CD8-positive, alpha-beta memory T cell (primary cell): ENCODE data around the gene MAPK14. TPM values are rescaled to one million over a fixed set of nuclear protein-coding genes. Genes with fewer than 3 reads are reported as not detected.
A peak's percentile ranks its signal among the peaks of the same experiment; 100 is the strongest.

Source experiments
- CTCF ChIA-PET: fragments of 350-600 bp; sonication (Branson Sonifier 250); formaldehyde crosslinking; loops from one replicate; lab custom pipeline; 2021; ENCODE audit warnings: antibody characterized with exemption; lab: Charles Lee
- POLR2A ChIA-PET: fragments of 350-600 bp; sonication (Branson Sonifier 250); formaldehyde crosslinking; loops from one replicate; lab custom pipeline; 2021; ENCODE audit warnings: antibody characterized with exemption; lab: Charles Lee
- DNase-seq, 5 donors: peaks; one replicate each; pipeline versions ENCODE4 v3.0.0 to v3.0.0-alpha.2; 2020 to 2022; ENCODE audit warnings: mixed read lengths in 1 of 5
- H3K27ac ChIP-seq: one replicate; pipeline ENCODE4 v1.7.0; 2013; ENCODE audit warnings: low read depth, mild to moderate bottlenecking, low read length, moderate library complexity
- H3K27me3 ChIP-seq: 2 replicates; pipeline ENCODE4 v1.7.0; 2013; ENCODE audit warnings: low read length, mild to moderate bottlenecking; ENCODE audit not compliant: insufficient read depth, poor library complexity, severe bottlenecking
- H3K36me3 ChIP-seq: 2 replicates; pipeline ENCODE4 v1.7.0; 2013; ENCODE audit warnings: mild to moderate bottlenecking, low read length, moderate library complexity; ENCODE audit not compliant: insufficient read depth
- H3K4me1 ChIP-seq: 2 replicates; pipeline ENCODE4 v1.7.0; 2013; ENCODE audit warnings: mild to moderate bottlenecking, low read length, moderate library complexity; ENCODE audit not compliant: insufficient read depth
- H3K4me3 ChIP-seq: 2 replicates; pipeline ENCODE4 v1.7.0; 2013; ENCODE audit warnings: mild to moderate bottlenecking, low read length
- H3K9me3 ChIP-seq: 2 replicates; pipeline ENCODE4 v1.7.0; 2013; ENCODE audit warnings: mild to moderate bottlenecking, low read length
- H3K27ac Mint-ChIP-seq, 8 donors: one replicate each; pipeline ENCODE4 v1.8.0; 2020 to 2021; ENCODE audit warnings: mixed read lengths in 8 of 8, mild to moderate bottlenecking in 6 of 8, inconsistent platforms in 3 of 8, moderate library complexity in 3 of 8
- H3K27me3 Mint-ChIP-seq, 2 donors: one replicate each; pipeline ENCODE4 v1.8.0; 2020 to 2021; ENCODE audit warnings: mixed read lengths in 2 of 2, mild to moderate bottlenecking in 1 of 2, moderate library complexity in 1 of 2
- H3K36me3 Mint-ChIP-seq, 3 donors: one replicate each; pipeline ENCODE4 v1.8.0; 2020 to 2021; ENCODE audit warnings: mixed read lengths in 3 of 3, inconsistent platforms in 1 of 3, mild to moderate bottlenecking in 1 of 3
- H3K4me1 Mint-ChIP-seq, 3 donors: one replicate each; pipeline ENCODE4 v1.8.0; 2020 to 2021; ENCODE audit warnings: mixed read lengths in 3 of 3, inconsistent platforms in 1 of 3, mild to moderate bottlenecking in 1 of 3
- H3K4me3 Mint-ChIP-seq, 7 donors: one replicate each; pipeline ENCODE4 v1.8.0; 2020 to 2021; ENCODE audit warnings: mixed read lengths in 7 of 7, mild to moderate bottlenecking in 6 of 7, moderate library complexity in 4 of 7, inconsistent platforms in 2 of 7
- H3K9me3 Mint-ChIP-seq, 5 donors: one replicate each; pipeline ENCODE4 v1.8.0; 2020 to 2022; ENCODE audit warnings: mixed read lengths in 5 of 5, mild to moderate bottlenecking in 3 of 5, moderate library complexity in 2 of 5, inconsistent platforms in 1 of 5
- polyA plus RNA-seq: library from polyadenylated mRNA; unstranded; fragments of 300-500 nt; fragmentation: Illumina TruSeq; gene quantifications from one replicate; pipeline ENCODE4 v1.2.3, GENCODE V29; 2021
- total RNA-seq, 2 experiments: library from RNA; stranded (reverse); gene quantifications; one replicate each; pipeline ENCODE4 v1.2.3, GENCODE V29; 2021

Gene MAPK14
- total and polyA plus RNA-seq, 3 experiments from 2014 or later: 46.5 to 52.5 (median 48.4) TPM

DNA sequence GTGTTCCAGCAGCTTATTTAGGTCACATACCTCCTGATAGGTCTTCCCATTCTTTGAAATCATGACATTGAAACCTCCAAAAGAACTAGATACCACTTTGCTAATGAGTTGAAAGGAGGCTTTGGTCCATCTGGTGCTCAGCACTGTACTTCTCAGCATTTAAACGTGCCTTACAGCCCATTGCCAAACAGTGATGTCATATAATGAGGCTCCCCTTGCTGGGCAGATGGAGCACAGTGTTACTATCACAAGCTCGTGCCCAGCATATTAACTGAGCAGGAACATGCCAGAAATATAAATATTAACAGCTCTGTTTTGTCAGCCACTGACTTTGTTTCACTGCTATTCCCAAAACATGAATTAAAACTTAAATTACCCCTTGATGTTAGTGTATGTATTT lies 77.2 kb downstream of the MAPK14 start:
- H3K4me3 ChIP-seq: no peak overlapping the region

DNA sequence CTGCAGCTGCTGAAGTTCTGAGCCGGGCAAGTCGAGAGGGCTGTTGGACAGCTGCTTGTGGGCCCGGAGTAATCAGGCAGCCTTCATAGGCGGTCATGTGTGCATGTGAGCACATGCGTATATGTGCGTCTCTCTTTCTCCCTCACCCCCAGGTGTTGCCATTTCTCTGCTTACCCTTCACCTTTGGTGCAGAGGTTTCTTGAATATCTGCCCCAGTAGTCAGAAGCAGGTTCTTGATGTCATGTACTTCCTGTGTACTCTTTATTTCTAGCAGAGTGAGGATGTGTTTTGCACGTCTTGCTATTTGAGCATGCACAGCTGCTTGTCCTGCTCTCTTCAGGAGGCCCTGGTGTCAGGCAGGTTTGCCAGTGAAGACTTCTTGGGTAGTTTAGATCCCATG lies 81.5 kb downstream of the MAPK14 start:
- ChIA-PET POLR2A (interaction anchor here (0.6 to 1.4 kb wide), 2 partner anchors 10 to 12 kb away, joined by 3 to 4 read pairs; no protein-coding TSS in a partner anchor), CTCF (interaction anchor here (0.7 to 2.1 kb wide), 5 partner anchors 10 to 22 kb away, joined by 3 to 4 read pairs (median 3); no protein-coding TSS in a partner anchor)
- Histone ChIP-seq H3K27me3 (no peaks in the 10 kb centered on the region), H3K9me3 (no peaks in the 10 kb centered on the region), H3K27ac (no peak overlapping the region), H3K4me1 (peaks cover 52% of the 10 kb centered on the region), H3K4me3 (no peak overlapping the region), H3K36me3 (peaks cover 9% of the 10 kb centered on the region)
- Mint-ChIP-seq H3K27ac (peak overlapping the region; percentile 56 to 91 (median 82)), H3K9me3 (no peaks in the 10 kb centered on the region), H3K4me1 (peaks cover 42 to 57% (median 53%) of the 10 kb centered on the region in 3 donors), H3K27me3 (no peaks in the 10 kb centered on the region), H3K36me3 (peaks cover 4 to 61% (median 6%) of the 10 kb centered on the region in 3 donors), H3K4me3 (peak overlapping the region in 5 of 7 donors; percentile 21 to 70 (median 43))
- DNase-seq: peak in 2 of 5 donors; percentile 63 to 80

More for the DNA sequence above, 77.2 kb downstream of the MAPK14 start:
- no peaks in the 10 kb centered on the region for H3K9me3 Mint-ChIP-seq
- peaks cover 13% of the 10 kb centered on the region for H3K36me3 ChIP-seq
- no peak overlapping the region for H3K27ac ChIP-seq
- DNase-seq: no peak
- H3K27ac Mint-ChIP-seq: peak overlapping the region in 2 of 8 donors; percentile 27 to 46
- H3K4me3 Mint-ChIP-seq: no peak overlapping the region
- H3K27me3 Mint-ChIP-seq: no peaks in the 10 kb centered on the region
- ChIA-PET CTCF (interaction anchor here (3.7 to 6.2 kb wide), 2 partner anchors 9 to 18 kb away, joined by 18 to 33 read pairs; no protein-coding TSS in a partner anchor), POLR2A (interaction anchor here (1.0 kb wide), 1 partner anchor 10 kb away, joined by 3 read pairs; no protein-coding TSS in a partner anchor)
- H3K4me1 Mint-ChIP-seq: peaks cover 52 to 63% (median 56%) of the 10 kb centered on the region in 3 donors
- H3K36me3 Mint-ChIP-seq: peaks cover 4 to 65% (median 12%) of the 10 kb centered on the region in 3 donors
- no peaks in the 10 kb centered on the region for H3K9me3 ChIP-seq
- peaks cover 44% of the 10 kb centered on the region for H3K4me1 ChIP-seq
- no peaks in the 10 kb centered on the region for H3K27me3 ChIP-seq

DNA sequence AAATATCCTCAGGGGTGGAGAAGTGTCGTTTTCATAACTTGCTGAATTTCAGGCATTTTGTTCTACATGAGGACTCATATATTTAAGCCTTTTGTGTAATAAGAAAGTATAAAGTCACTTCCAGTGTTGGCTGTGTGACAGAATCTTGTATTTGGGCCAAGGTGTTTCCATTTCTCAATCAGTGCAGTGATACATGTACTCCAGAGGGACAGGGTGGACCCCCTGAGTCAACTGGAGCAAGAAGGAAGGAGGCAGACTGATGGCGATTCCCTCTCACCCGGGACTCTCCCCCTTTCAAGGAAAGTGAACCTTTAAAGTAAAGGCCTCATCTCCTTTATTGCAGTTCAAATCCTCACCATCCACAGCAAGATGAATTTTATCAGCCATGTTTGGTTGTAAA lies 82.4 kb downstream of the MAPK14 start:
- H3K4me3 Mint-ChIP-seq: no peak overlapping the region
- H3K9me3 ChIP-seq: no peaks in the 10 kb centered on the region
- no peak for DNase-seq
- no peak overlapping the region for H3K4me3 ChIP-seq
- peaks cover 61% of the 10 kb centered on the region for H3K4me1 ChIP-seq
- no peaks in the 10 kb centered on the region for H3K27me3 Mint-ChIP-seq
- no peaks in the 10 kb centered on the region for H3K9me3 Mint-ChIP-seq
- peaks cover 49 to 65% (median 59%) of the 10 kb centered on the region in 3 donors for H3K4me1 Mint-ChIP-seq
- no peaks in the 10 kb centered on the region for H3K27me3 ChIP-seq
- H3K36me3 ChIP-seq: peaks cover 9% of the 10 kb centered on the region
- H3K27ac ChIP-seq: no peak overlapping the region
- ChIA-PET POLR2A (no interaction called here), CTCF (interaction anchor here (0.6 to 2.1 kb wide), 3 partner anchors 10 to 15 kb away, joined by 3 to 6 read pairs (median 4); no protein-coding TSS in a partner anchor)
- H3K36me3 Mint-ChIP-seq: peaks cover 4 to 53% (median 6%) of the 10 kb centered on the region in 3 donors
- H3K27ac Mint-ChIP-seq: peak overlapping the region in 6 of 8 donors; percentile 33 to 77 (median 42)

GRCh38 chr6:36110863-36111262 lies 83.3 kb downstream of the MAPK14 start:
- no peaks in the 10 kb centered on the region for H3K9me3 ChIP-seq
- Mint-ChIP-seq H3K27me3 (no peaks in the 10 kb centered on the region), H3K27ac (peak overlapping the region in 2 of 8 donors; percentile 41 to 79), H3K4me1 (peaks cover 55 to 73% (median 62%) of the 10 kb centered on the region in 3 donors), H3K4me3 (no peak overlapping the region), H3K36me3 (peaks cover 4 to 46% (median 6%) of the 10 kb centered on the region in 3 donors), H3K9me3 (no peaks in the 10 kb centered on the region)
- H3K27ac ChIP-seq: no peak overlapping the region
- ChIA-PET CTCF (interaction anchor here (0.6 to 2.0 kb wide), 4 partner anchors 10 to 16 kb away, joined by 3 to 6 read pairs (median 4); no protein-coding TSS in a partner anchor), POLR2A (no interaction called here)
- no peak overlapping the region for H3K4me3 ChIP-seq
- H3K27me3 ChIP-seq: no peaks in the 10 kb centered on the region
- H3K36me3 ChIP-seq: peaks cover 9% of the 10 kb centered on the region
- no peak for DNase-seq
- peaks cover 68% of the 10 kb centered on the region for H3K4me1 ChIP-seq

- H3K27me3 Mint-ChIP-seq: no peaks in the 10 kb centered on the region
- peaks cover 62 to 79% (median 68%) of the 10 kb centered on the region in 3 donors for H3K4me1 Mint-ChIP-seq
- peaks cover 75% of the 10 kb centered on the region for H3K4me1 ChIP-seq
- H3K36me3 Mint-ChIP-seq: peaks cover 4 to 42% (median 8%) of the 10 kb centered on the region in 3 donors
- POLR2A ChIA-PET: interaction anchor here (0.5 kb wide), 1 partner anchor 385 kb away, joined by 4 read pairs; no protein-coding TSS in a partner anchor
- H3K9me3 ChIP-seq: no peaks in the 10 kb centered on the region
- H3K27ac ChIP-seq: no peak overlapping the region
- no peak overlapping the region for H3K4me3 Mint-ChIP-seq
- H3K36me3 ChIP-seq: peaks cover 9% of the 10 kb centered on the region
- CTCF ChIA-PET: interaction anchor here (0.8 to 2.0 kb wide), 5 partner anchors 9 to 248 kb away, joined by 3 to 6 read pairs (median 4); partner anchors contain the start of gene MAPK14
- H3K27ac Mint-ChIP-seq: peak overlapping the region in 3 of 8 donors; percentile 23 to 56 (median 36)
- no peak for DNase-seq
- H3K9me3 Mint-ChIP-seq: no peaks in the 10 kb centered on the region
- no peaks in the 10 kb centered on the region for H3K27me3 ChIP-seq
- H3K4me3 ChIP-seq: no peak overlapping the region
Observed at GRCh38 chr6:36111526-36111925, 83.9 kb downstream of the MAPK14 start.

DNA sequence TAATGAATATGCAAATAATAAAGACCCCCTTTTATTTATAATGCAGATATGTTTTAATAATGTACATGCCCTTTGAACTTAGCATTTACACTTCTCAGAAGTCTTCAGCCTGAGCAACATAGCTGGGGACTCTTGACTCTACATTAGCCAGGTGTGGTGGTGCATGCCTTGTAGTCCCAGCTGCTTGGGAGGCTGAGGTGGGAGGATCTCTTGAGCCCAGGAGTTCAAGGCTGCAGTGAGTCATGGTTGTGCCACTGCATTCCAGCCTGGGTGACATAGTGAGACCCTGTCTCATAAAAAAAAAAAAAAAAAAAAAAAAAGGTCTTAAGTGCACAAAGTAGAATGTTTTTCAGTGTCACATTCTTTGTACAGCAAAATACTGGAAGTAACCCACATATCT lies 85.4 kb downstream of the MAPK14 start:
- peaks cover 4% of the 10 kb centered on the region for H3K36me3 ChIP-seq
- ChIA-PET CTCF (interaction anchor here (1.2 to 2.7 kb wide), 4 partner anchors 8 to 86 kb away, joined by 3 to 7 read pairs (median 4); partner anchors contain the start of gene MAPK14), POLR2A (no interaction called here)
- H3K27me3 ChIP-seq: no peaks in the 10 kb centered on the region
- peak overlapping the region in 1 of 7 donors; percentile 8 for H3K4me3 Mint-ChIP-seq
- H3K27ac ChIP-seq: no peak overlapping the region
- H3K4me3 ChIP-seq: no peak overlapping the region
- peaks cover 72 to 86% (median 79%) of the 10 kb centered on the region in 3 donors for H3K4me1 Mint-ChIP-seq
- H3K9me3 Mint-ChIP-seq: no peaks in the 10 kb centered on the region
- DNase-seq: no peak
- H3K27me3 Mint-ChIP-seq: no peaks in the 10 kb centered on the region
- H3K27ac Mint-ChIP-seq: peak overlapping the region in 6 of 8 donors; percentile 44 to 86 (median 64)
- peaks cover 83% of the 10 kb centered on the region for H3K4me1 ChIP-seq
- H3K9me3 ChIP-seq: no peaks in the 10 kb centered on the region
- peaks cover 0 to 34% (median 10%) of the 10 kb centered on the region in 3 donors for H3K36me3 Mint-ChIP-seq

- ChIA-PET CTCF (interaction anchor here (1.2 to 2.7 kb wide), 3 partner anchors 9 to 86 kb away, joined by 3 to 7 read pairs (median 4); partner anchors contain the start of gene MAPK14), POLR2A (interaction anchor here (0.6 kb wide), 1 partner anchor 231 kb away, joined by 5 read pairs; no protein-coding TSS in a partner anchor)
- no peaks in the 10 kb centered on the region for H3K27me3 ChIP-seq
- H3K27me3 Mint-ChIP-seq: no peaks in the 10 kb centered on the region
- H3K9me3 ChIP-seq: no peaks in the 10 kb centered on the region
- H3K9me3 Mint-ChIP-seq: no peaks in the 10 kb centered on the region
- peak overlapping the region in 2 of 7 donors; percentile 38 to 41 for H3K4me3 Mint-ChIP-seq
- H3K4me1 Mint-ChIP-seq: peaks cover 72 to 86% (median 79%) of the 10 kb centered on the region in 3 donors
- no peaks in the 10 kb centered on the region for H3K36me3 ChIP-seq
- peaks cover 0 to 27% (median 5%) of the 10 kb centered on the region in 3 donors for H3K36me3 Mint-ChIP-seq
- peak overlapping the region in 6 of 8 donors; percentile 61 to 89 (median 72) for H3K27ac Mint-ChIP-seq
- no peak for DNase-seq
- H3K27ac ChIP-seq: no peak overlapping the region
- H3K4me3 ChIP-seq: no peak overlapping the region
- H3K4me1 ChIP-seq: peaks cover 83% of the 10 kb centered on the region
Observed at GRCh38 chr6:36113703-36114102, 86.1 kb downstream of the MAPK14 start.
